ENCODE measurements around the gene PCSK4. TPM values are rescaled to one million over a fixed set of nuclear protein-coding genes. Genes with fewer than 3 reads are reported as not detected.

Gene PCSK4
- total RNA-seq, 4 donors from 2014 or later = 1.2 to 6.5 (median 2.9) TPM

GRCh38 chr19:1467490-1468273, 22.5 kb downstream of the PCSK4 start:
- WGBS, 2 donors = 0 to 16% methylated on average over 16 to 32 of the region's 92 CpGs
- H3K4me3 ChIP-seq (ENCODE audit: low read depth, poor library complexity, severe bottlenecking) = no peak overlapping the region
- DNase-seq (ENCODE audit: low spot score in 2 of 2) = no peak
- intact Hi-C loops (cut with DNase I; ENCODE audit: low total_unique reads) = no loop called here
- no peak for TF ChIP-seq CTCF (IDR thresholded peaks at IDR 0.05)
- no peak for TF ChIP-seq POLR2A (IDR thresholded peaks at IDR 0.05)

GRCh38 chr19:1467215-1467489, 23.0 kb downstream of the PCSK4 start:
- H3K4me3 ChIP-seq (ENCODE audit: low read depth, poor library complexity, severe bottlenecking) = no peak overlapping the region
- TF ChIP-seq CTCF (IDR thresholded peaks at IDR 0.05) (no peak), POLR2A (IDR thresholded peaks at IDR 0.05) (no peak)
- DNase-seq (ENCODE audit: low spot score in 2 of 2) = no peak
- 4 to 7% methylated on average over 13 to 18 of the region's 36 CpGs for WGBS, 2 donors
- intact Hi-C loops (cut with DNase I; ENCODE audit: low total_unique reads) = no loop called here

- no peak for TF ChIP-seq POLR2A (IDR thresholded peaks at IDR 0.05)
- no peak for TF ChIP-seq CTCF (IDR thresholded peaks at IDR 0.05)
- intact Hi-C loops (cut with DNase I; ENCODE audit: low total_unique reads) = no loop called here
- no peak for DNase-seq (ENCODE audit: low spot score in 2 of 2)
- H3K4me3 ChIP-seq (ENCODE audit: low read depth, poor library complexity, severe bottlenecking) = no peak overlapping the region
- 19 to 47% methylated on average over 25 to 54 of the region's 70 CpGs for WGBS, 2 donors
Measured at GRCh38 chr19:1466461-1467214, 23.5 kb downstream of the PCSK4 start.

GRCh38 chr19:1466018-1466460, 24.1 kb downstream of the PCSK4 start:
- H3K4me3 ChIP-seq (ENCODE audit: low read depth, poor library complexity, severe bottlenecking) = no peak overlapping the region
- intact Hi-C loops (cut with DNase I; ENCODE audit: low total_unique reads) = no loop called here
- 24 to 65% methylated on average over 22 to 36 of the region's 41 CpGs for WGBS, 2 donors
- DNase-seq (ENCODE audit: low spot score in 2 of 2) = no peak
- TF ChIP-seq POLR2A (IDR thresholded peaks at IDR 0.05) = no peak
- TF ChIP-seq CTCF (IDR thresholded peaks at IDR 0.05) = no peak

- no peak overlapping the region for H3K4me3 ChIP-seq (ENCODE audit: low read depth, poor library complexity, severe bottlenecking)
- DNase-seq (ENCODE audit: low spot score in 2 of 2) = no peak
- intact Hi-C loops (cut with DNase I; ENCODE audit: low total_unique reads) = no loop called here
- TF ChIP-seq POLR2A (IDR thresholded peaks at IDR 0.05) (no peak), CTCF (IDR thresholded peaks at IDR 0.05) (no peak)
- 28 to 66% methylated on average over 18 to 54 of the region's 83 CpGs for WGBS, 2 donors
Measured at GRCh38 chr19:1465191-1466016, 24.7 kb downstream of the PCSK4 start.
